ENCODE results near the gene SLC44A1. TPM values are rescaled to one million over a fixed set of nuclear protein-coding genes. Genes with fewer than 3 reads are reported as not detected.
A peak's percentile ranks its signal among the peaks of the same experiment; 100 is the strongest.

The SLC44A1 gene
- polyA plus RNA-seq, 2 of the 4 experiments (the other 2 are of a cell fraction) = 19.6 to 27.2 TPM

DNA sequence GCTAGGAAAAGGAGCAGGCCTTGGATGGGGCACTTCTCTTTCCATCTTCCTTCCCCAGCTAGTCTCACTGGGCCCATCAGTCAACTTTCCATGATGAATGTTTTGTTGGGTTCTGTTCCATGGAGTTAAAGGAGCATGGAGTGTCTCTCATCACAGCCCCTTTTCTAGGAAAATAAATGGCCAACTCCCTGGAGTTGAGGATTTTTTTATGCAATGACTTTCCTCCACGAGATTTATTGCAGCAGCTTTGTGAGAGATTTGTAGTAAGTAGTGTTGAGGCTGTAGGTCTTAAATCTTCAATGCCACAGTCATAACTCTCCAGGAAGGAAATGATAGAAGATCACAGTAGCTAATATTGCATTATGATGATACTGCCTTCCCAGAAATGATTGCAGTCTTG is 45.6 kb upstream of the SLC44A1 start:
- FAIRE-seq = no peak
- ATAC-seq = no peak
- 25% methylated on average over 1 of the region's 1 CpG for WGBS (ENCODE audit: missing lambda C conversion rate)
- no peak overlapping the region for H3K4me2 ChIP-seq
- ChIA-PET CTCF (interaction anchor here (1.2 to 1.6 kb wide), 4 partner anchors 9 to 215 kb away, joined by 3 to 5 read pairs (median 4); no protein-coding TSS in a partner anchor), POLR2A (interaction anchor here (0.7 kb wide), 1 partner anchor 46 kb away, joined by 3 read pairs; the partner anchor contains the start of gene SLC44A1)
- DNase-seq (ENCODE audit: low read depth in 1 of 2, low spot score in 1 of 2) = no peak
- TF ChIP-seq MYC (IDR thresholded peaks at IDR 0.05; ENCODE audit: borderline replicate concordance, low read length) = no peak
- TF ChIP-seq CEBPB (IDR thresholded peaks at IDR 0.05) = no peak
- TF ChIP-seq RAD21 (conservative IDR thresholded peaks at IDR 0.05 in 1 of 2, IDR thresholded peaks at IDR 0.05 in 1 of 2) = no peak
- TF ChIP-seq, protein P1, sequence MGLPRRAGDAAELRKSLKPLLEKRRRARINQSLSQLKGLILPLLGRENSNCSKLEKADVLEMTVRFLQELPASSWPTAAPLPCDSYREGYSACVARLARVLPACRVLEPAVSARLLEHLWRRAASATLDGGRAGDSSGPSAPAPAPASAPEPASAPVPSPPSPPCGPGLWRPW (IDR thresholded peaks at IDR 0.05) = no peak
- TF ChIP-seq EHMT2 (IDR thresholded peaks at IDR 0.05; ENCODE audit: low read depth) = no peak
- TF ChIP-seq NPAS2 (CRISPR knock-in tag; IDR thresholded peaks at IDR 0.05; ENCODE audit: borderline replicate concordance) = no peak
- TF ChIP-seq, protein P2, sequence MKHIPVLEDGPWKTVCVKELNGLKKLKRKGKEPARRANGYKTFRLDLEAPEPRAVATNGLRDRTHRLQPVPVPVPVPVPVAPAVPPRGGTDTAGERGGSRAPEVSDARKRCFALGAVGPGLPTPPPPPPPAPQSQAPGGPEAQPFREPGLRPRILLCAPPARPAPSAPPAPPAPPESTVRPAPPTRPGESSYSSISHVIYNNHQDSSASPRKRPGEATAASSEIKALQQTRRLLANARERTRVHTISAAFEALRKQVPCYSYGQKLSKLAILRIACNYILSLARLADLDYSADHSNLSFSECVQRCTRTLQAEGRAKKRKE (CRISPR knock-in tag; IDR thresholded peaks at IDR 0.05; ENCODE audit: low read depth) = no peak
- TF ChIP-seq, protein P3, sequence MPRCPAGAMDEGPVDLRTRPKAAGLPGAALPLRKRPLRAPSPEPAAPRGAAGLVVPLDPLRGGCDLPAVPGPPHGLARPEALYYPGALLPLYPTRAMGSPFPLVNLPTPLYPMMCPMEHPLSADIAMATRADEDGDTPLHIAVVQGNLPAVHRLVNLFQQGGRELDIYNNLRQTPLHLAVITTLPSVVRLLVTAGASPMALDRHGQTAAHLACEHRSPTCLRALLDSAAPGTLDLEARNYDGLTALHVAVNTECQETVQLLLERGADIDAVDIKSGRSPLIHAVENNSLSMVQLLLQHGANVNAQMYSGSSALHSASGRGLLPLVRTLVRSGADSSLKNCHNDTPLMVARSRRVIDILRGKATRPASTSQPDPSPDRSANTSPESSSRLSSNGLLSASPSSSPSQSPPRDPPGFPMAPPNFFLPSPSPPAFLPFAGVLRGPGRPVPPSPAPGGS (IDR thresholded peaks at IDR 0.05) = no peak
- TF ChIP-seq EP300 (IDR thresholded peaks at IDR 0.05) = no peak
- no peak for TF ChIP-seq JUNB (IDR thresholded peaks at IDR 0.05)
- TF ChIP-seq FOSL2 (IDR thresholded peaks at IDR 0.05) = no peak
- TF ChIP-seq FOSL2 (CRISPR knock-in tag; IDR thresholded peaks at IDR 0.05) = no peak
- no peak for TF ChIP-seq ZSCAN20 (CRISPR knock-in tag; IDR thresholded peaks at IDR 0.05)
- TF ChIP-seq CBX2 (IDR thresholded peaks at IDR 0.05; ENCODE audit: borderline replicate concordance, low read depth) = no peak
- TF ChIP-seq CHD2 (IDR thresholded peaks at IDR 0.05; ENCODE audit: low read length, partially characterized antibody) = no peak
- no peak for TF ChIP-seq KDM1A (IDR thresholded peaks at IDR 0.05; ENCODE audit: low read depth)
- no peak overlapping the region; a peak in 1 of 6 replicates for H3K27ac ChIP-seq
- no peaks in the 10 kb centered on the region for H3K4me1 ChIP-seq
- H3K4me3 ChIP-seq = no peak overlapping the region
- no peaks in the 10 kb centered on the region for H3K9me3 ChIP-seq

DNA sequence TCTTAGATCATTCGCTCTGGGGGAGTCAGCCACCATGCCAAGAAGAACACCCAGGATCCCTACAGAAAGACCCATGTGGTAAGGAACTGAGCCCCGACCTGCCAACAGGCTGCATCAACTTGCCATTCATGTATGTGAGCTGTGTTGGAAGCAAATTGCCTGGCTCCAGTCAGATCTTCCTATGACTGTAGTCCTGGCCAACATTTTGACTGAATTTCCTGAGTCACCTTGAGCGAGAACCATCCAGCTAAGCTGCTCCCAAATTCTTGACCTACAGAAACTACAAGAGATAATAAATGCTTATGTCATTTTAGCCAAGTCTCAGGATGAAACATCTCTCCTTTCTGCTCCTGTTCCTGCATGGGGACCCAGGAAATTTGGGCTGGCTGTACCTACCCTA is 40.0 kb upstream of the SLC44A1 start:
- ChIA-PET POLR2A (no interaction called here), CTCF (interaction anchor here (0.7 to 0.8 kb wide), 2 partner anchors 9 to 277 kb away, joined by 3 read pairs; partner anchors contain the start of gene ABCA1)
- no peak overlapping the region for H3K27ac ChIP-seq
- DNase-seq (ENCODE audit: low read depth in 1 of 2, low spot score in 1 of 2) = no peak
- H3K4me1 ChIP-seq = peaks cover 21% of the 10 kb centered on the region
- no peaks in the 10 kb centered on the region for H3K9me3 ChIP-seq
- FAIRE-seq = no peak
- TF ChIP-seq KDM5A (IDR thresholded peaks at IDR 0.05) = no peak
- TF ChIP-seq CEBPB (IDR thresholded peaks at IDR 0.05) = no peak
- no peak for TF ChIP-seq TP53 (CRISPR knock-in tag; IDR thresholded peaks at IDR 0.05)
- TF ChIP-seq ZSCAN20 (CRISPR knock-in tag; IDR thresholded peaks at IDR 0.05) = no peak
- no peak for ATAC-seq
- WGBS (ENCODE audit: missing lambda C conversion rate) = 70% methylated on average over 3 of the region's 3 CpGs
- H3K4me2 ChIP-seq = no peak overlapping the region
- H3K4me3 ChIP-seq = no peak overlapping the region

DNA sequence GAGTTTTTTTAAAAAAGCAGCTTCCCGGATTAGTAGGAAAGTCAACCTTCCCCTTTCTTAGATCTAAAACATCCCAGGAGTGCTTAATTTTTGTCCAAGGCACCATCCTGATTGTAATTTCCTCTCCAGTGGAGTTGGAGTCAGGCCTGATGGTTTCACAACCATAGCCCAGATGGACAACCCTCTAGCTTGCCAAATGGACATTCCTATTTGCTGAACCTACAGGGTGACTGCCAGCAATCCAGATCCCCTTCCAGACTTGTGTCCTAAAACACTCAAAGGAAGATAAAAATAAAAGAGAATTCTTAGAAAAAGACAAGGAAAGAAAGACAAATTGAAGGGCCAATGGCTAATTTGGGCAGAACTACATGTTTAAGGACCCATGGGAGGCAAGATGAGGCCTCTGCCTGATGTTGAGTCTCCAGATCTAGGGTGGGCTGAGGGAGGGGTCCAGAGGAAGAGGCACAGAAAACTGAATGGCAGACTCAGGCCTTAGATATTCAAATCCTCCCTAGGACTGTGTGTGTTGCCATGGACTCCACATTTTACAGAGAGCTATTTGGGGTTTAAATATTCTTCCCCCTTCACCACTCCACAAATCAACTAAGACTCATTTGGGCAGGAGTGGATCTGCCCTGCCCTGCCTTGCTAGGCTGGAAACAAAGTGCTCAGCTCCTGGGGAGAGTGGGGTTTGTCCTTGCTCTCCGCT is 38.5 kb upstream of the SLC44A1 start:
- ATAC-seq = peak in 1 of 2 experiments; percentile 52; a peak in 1 of 6 replicates

More for the DNA sequence above, 38.5 kb upstream of the SLC44A1 start:
- 95% methylated on average over 2 of the region's 2 CpGs for WGBS (ENCODE audit: missing lambda C conversion rate)
- ChIA-PET CTCF (interaction anchor here (1.0 to 1.4 kb wide), 3 partner anchors 38 to 279 kb away, joined by 4 to 5 read pairs (median 5); partner anchors contain the start of gene SLC44A1), POLR2A (no interaction called here)
- H3K4me3 ChIP-seq = no peak overlapping the region
- TF ChIP-seq CEBPB (IDR thresholded peaks at IDR 0.05) = 0 out of 4 replicates have a peak, but pooled peaks of 1 of the 2 experiments have one; percentile 20
- TF ChIP-seq ZSCAN20 (CRISPR knock-in tag; IDR thresholded peaks at IDR 0.05) = no peak
- no peak for TF ChIP-seq RCOR1 (IDR thresholded peaks at IDR 0.05; ENCODE audit: low read depth, low read length)
- TF ChIP-seq NPAS2 (CRISPR knock-in tag; IDR thresholded peaks at IDR 0.05; ENCODE audit: borderline replicate concordance) = no peak
- TF ChIP-seq, protein P2 (CRISPR knock-in tag; IDR thresholded peaks at IDR 0.05; ENCODE audit: low read depth) = no peak
- DNase-seq (ENCODE audit: low read depth in 1 of 2, low spot score in 1 of 2) = no peak
- no peak for FAIRE-seq
- H3K4me2 ChIP-seq = peak overlapping the region; percentile 39; the same call in 2 of the 3 replicates
- H3K9me3 ChIP-seq = no peaks in the 10 kb centered on the region
- peak overlapping the region; percentile 34 to 55 for H3K27ac ChIP-seq
- H3K4me1 ChIP-seq = peaks cover 21% of the 10 kb centered on the region
